GM21528 (cell line): Measurements from ENCODE around the gene WIPF1.

Source experiments
- ATAC-seq: cut with Tn5 transposase; IDR thresholded peaks from one replicate; pipeline ENCODE4 v1.9.1; 2021; ENCODE audit warnings: mild to moderate bottlenecking, moderate library complexity; ENCODE audit not compliant: unreplicated experiment, low FRiP score

Gene WIPF1

GRCh38 chr2:174599310-174599921 lies 1.8 kb upstream of the WIPF1 start:
- ATAC-seq = no peak

- no peak for ATAC-seq
These were observed 627 bp downstream of the WIPF1 start for GRCh38 chr2:174597009-174597344.

- no peak for ATAC-seq
These were observed 1.7 kb downstream of the WIPF1 start for GRCh38 chr2:174595891-174596397.

- ATAC-seq = no peak
These were observed 2.3 kb downstream of the WIPF1 start for GRCh38 chr2:174595116-174595809.

GRCh38 chr2:174594456-174594855 lies 3.1 kb downstream of the WIPF1 start:
- ATAC-seq = no peak

GRCh38 chr2:174593574-174594203 lies 3.9 kb downstream of the WIPF1 start:
- peak; percentile 60 for ATAC-seq

- ATAC-seq = no peak
These were observed 4.6 kb downstream of the WIPF1 start for GRCh38 chr2:174593041-174593440.

- ATAC-seq = no peak
These were observed 5.9 kb downstream of the WIPF1 start for GRCh38 chr2:174591740-174592139.

GRCh38 chr2:174590928-174591648 lies 6.5 kb downstream of the WIPF1 start:
- no peak for ATAC-seq

GRCh38 chr2:174590346-174590745 lies 7.3 kb downstream of the WIPF1 start:
- ATAC-seq = no peak

GRCh38 chr2:174589334-174589733 lies 8.3 kb downstream of the WIPF1 start:
- no peak for ATAC-seq

- ATAC-seq = no peak
These were observed 9.1 kb downstream of the WIPF1 start for GRCh38 chr2:174588463-174588862.

- no peak for ATAC-seq
These were observed 10.0 kb downstream of the WIPF1 start for GRCh38 chr2:174587579-174587978.

GRCh38 chr2:174586418-174587295 lies 10.9 kb downstream of the WIPF1 start:
- no peak for ATAC-seq

GRCh38 chr2:174585657-174586252 lies 11.8 kb downstream of the WIPF1 start:
- ATAC-seq = no peak

GRCh38 chr2:174585146-174585545 lies 12.5 kb downstream of the WIPF1 start:
- ATAC-seq = no peak

- no peak for ATAC-seq
These were observed 16.1 kb downstream of the WIPF1 start for GRCh38 chr2:174581491-174581890.

GRCh38 chr2:174580951-174581350 lies 16.7 kb downstream of the WIPF1 start:
- ATAC-seq = no peak

- ATAC-seq = no peak
These were observed 19.5 kb downstream of the WIPF1 start for GRCh38 chr2:174577967-174578589.
